Small intestine (tissue), 7 donors: Measurements from ENCODE around the gene GALNT7. TPM values are rescaled to one million over a fixed set of nuclear protein-coding genes. Genes with fewer than 3 reads are reported as not detected.

Source experiments
- DNase-seq, 2 donors: peaks; one replicate each; pipeline versions ENCODE4 v3.0.0 to v3.0.0-alpha.2; 2013
- FAIRE-seq: peaks from 2 replicates; lab custom pipeline; 2012; peaks lifted over from hg19 to GRCh38; lab: Jason Lieb, UNC
- H3K27ac ChIP-seq, 3 donors: one replicate each; pipeline ENCODE4 v1.5.1; 2013; ENCODE audit warnings: low read length in 2 of 3, mild to moderate bottlenecking in 2 of 3, control low read depth in 1 of 3, inconsistent platforms in 1 of 3, low read depth in 1 of 3, moderate library complexity in 1 of 3
- H3K27me3 ChIP-seq, 3 donors: one replicate each; pipeline ENCODE4 v1.6.1; 2013; ENCODE audit warnings: low read length in 3 of 3, inconsistent platforms in 1 of 3; ENCODE audit not compliant: control insufficient read depth in 3 of 3, insufficient read depth in 3 of 3
- H3K36me3 ChIP-seq, 3 donors: one replicate each; pipeline ENCODE4 v1.6.1; 2013; ENCODE audit warnings: low read length in 3 of 3, inconsistent platforms in 1 of 3, low read depth in 1 of 3, mild to moderate bottlenecking in 1 of 3, moderate library complexity in 1 of 3; ENCODE audit not compliant: control insufficient read depth in 3 of 3, insufficient read depth in 2 of 3
- H3K4me1 ChIP-seq, 3 donors: one replicate each; pipeline ENCODE4 v1.6.1; 2013; ENCODE audit warnings: low read length in 2 of 3, inconsistent platforms in 1 of 3, low read depth in 1 of 3, mild to moderate bottlenecking in 1 of 3, moderate library complexity in 1 of 3; ENCODE audit not compliant: control insufficient read depth in 3 of 3, insufficient read depth in 2 of 3
- H3K4me3 ChIP-seq, 3 donors: one replicate each; pipeline ENCODE4 v1.5.1; 2013; ENCODE audit warnings: low read length in 3 of 3, control low read depth in 1 of 3, inconsistent platforms in 1 of 3, low read depth in 1 of 3, mild to moderate bottlenecking in 1 of 3, moderate library complexity in 1 of 3
- H3K9me3 ChIP-seq, 2 donors: one replicate each; pipeline ENCODE4 v1.6.1; 2013; ENCODE audit warnings: low read depth in 1 of 2, low read length in 1 of 2; ENCODE audit not compliant: control insufficient read depth in 2 of 2, insufficient read depth in 1 of 2
- WGBS, 3 donors: extraction: QIAGEN DNeasy Blood & Tissue Kit; methylation state at CpG; one replicate each; pipeline ENCODE4 v1.1.7; 2013; 5-methylcytosine and 5-hydroxymethylcytosine counted together
- polyA plus RNA-seq, 4 donors: library from polyadenylated mRNA; stranded (reverse) in 3 of 4; unstranded in 1 of 4; fragments of 200-250 nt in 3 of 4; fragments of 120-200 nt in 1 of 4; gene quantifications; one replicate each; pipeline versions ENCODE4 v1.2.1 to v1.2.3, GENCODE V29; 2013
- donor health status: healthy with polysubstance abuse.
- donor health status: control.
- donor health status: control.
- donor health status: Bipolar disorder and iron deficiency.
- donor health status: healthy.

The GALNT7 gene
- polyA plus RNA-seq, 4 donors, result 10.0 to 58.4 (median 19.5) TPM

DNA sequence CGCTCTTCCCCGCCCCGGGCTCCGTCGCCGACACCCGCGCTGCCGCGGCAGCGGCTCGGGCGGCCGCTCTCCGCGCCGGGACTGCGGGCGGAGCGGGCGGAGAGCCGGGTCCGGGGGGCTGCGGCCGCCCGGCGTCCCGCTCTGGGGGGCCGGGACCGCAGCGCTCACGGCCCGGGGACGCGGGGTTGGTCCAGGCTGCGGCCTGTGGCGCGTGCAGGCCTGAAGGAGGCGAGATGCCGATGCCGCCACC lies 492 bp downstream of the GALNT7 start:
- no peaks in the 10 kb centered on the region for H3K9me3 ChIP-seq
- DNase-seq (no peak), FAIRE-seq (no peak)
- H3K36me3 ChIP-seq, result no peaks in the 10 kb centered on the region
- peaks cover 4 to 10% (median 5%) of the 10 kb centered on the region in 3 donors for H3K4me1 ChIP-seq
- 0 to 1% (median 1%) methylated on average over 23 to 41 of the region's 41 CpGs for WGBS, 3 donors
- peak overlapping the region; percentile 67 to 98 (median 91) for H3K4me3 ChIP-seq
- H3K27me3 ChIP-seq, result no peaks in the 10 kb centered on the region
- peak overlapping the region; percentile 83 to 93 (median 89) for H3K27ac ChIP-seq

DNA sequence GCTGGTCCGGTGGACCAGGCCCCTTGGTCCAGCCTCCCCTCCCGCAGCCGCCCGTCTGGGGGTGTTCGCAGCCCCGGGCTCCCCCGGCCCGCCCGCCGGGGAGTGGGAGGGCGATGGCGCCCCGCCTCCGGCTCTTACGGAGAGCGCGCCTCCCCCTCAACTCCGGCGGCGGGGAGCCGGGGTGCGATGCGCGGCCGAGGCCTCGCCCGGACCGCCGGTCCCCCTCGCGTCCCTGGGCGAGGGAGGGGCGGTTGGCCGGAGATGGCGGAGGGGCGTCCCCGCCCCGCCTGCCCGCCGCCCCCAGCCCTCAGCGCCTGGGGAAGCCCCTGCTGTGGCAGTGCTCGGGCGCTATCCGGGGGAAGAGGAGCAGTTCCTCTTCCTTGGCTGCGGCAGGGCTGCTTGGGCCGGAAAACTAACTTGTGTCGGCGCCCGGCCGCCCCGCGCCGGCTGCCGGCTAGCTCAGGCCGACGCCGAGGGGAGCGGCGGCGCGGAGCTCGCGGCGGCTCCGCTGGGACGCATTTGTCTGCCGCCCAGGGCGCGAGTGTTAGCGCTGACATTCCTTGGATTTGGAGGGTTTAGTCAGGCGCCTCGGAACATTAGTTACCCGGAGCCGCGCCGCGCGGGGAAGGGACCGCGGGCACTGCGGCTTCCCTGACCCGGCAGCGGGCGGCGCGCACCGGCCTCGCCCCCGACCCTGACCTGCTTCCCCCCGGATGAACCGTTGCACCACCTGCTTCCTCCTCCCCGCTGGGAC lies 994 bp downstream of the GALNT7 start:
- no peaks in the 10 kb centered on the region for H3K27me3 ChIP-seq
- WGBS, 3 donors, result 0 to 1% (median 1%) methylated on average over 69 to 92 of the region's 92 CpGs
- H3K9me3 ChIP-seq, result no peaks in the 10 kb centered on the region
- H3K27ac ChIP-seq, result peak overlapping the region; percentile 83 to 93 (median 89)
- FAIRE-seq (no peak), DNase-seq (peak; percentile 50 to 86)
- peaks cover 7 to 13% (median 8%) of the 10 kb centered on the region in 3 donors for H3K4me1 ChIP-seq
- H3K4me3 ChIP-seq, result peak overlapping the region; percentile 67 to 98 (median 91)
- no peaks in the 10 kb centered on the region for H3K36me3 ChIP-seq

DNA sequence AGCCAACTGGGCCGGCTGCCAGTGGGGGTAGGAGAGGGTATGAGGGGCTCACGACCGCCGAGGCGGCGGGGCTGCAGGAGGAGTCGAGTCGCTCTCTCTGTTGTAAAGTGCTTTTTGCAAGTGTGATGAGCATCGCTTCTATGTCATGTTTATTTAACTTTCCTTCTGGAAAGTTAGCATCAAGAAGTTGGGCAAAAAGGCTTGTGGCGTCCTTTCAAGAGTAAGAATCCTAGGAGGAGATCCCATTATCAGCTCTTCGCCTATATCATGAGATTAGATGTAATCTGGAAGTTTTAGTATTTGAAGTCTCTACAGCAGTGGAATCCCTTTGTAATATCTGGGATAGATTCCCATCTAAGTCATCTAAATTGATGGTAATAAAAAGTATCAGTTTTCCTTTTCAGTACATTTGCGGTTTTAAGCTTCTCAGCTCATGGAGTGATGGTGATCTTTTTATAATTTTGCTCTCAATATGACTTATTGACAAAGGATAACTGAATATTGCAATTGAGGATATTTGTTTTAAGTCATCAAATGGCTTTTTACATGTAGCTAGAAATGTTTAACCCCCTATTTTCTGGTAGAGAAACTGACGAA lies 1.7 kb downstream of the GALNT7 start:
- DNase-seq (no peak), FAIRE-seq (no peak)
- Histone ChIP-seq H3K36me3 (no peaks in the 10 kb centered on the region), H3K9me3 (no peaks in the 10 kb centered on the region), H3K27me3 (no peaks in the 10 kb centered on the region), H3K4me1 (peaks cover 8 to 14% (median 10%) of the 10 kb centered on the region in 3 donors), H3K4me3 (peak overlapping the region; percentile 67 to 98 (median 91)), H3K27ac (peak overlapping the region; percentile 83 to 93 (median 89))
- WGBS, 3 donors, result 2 to 7% (median 4%) methylated on average over 13 of the region's 13 CpGs

DNA sequence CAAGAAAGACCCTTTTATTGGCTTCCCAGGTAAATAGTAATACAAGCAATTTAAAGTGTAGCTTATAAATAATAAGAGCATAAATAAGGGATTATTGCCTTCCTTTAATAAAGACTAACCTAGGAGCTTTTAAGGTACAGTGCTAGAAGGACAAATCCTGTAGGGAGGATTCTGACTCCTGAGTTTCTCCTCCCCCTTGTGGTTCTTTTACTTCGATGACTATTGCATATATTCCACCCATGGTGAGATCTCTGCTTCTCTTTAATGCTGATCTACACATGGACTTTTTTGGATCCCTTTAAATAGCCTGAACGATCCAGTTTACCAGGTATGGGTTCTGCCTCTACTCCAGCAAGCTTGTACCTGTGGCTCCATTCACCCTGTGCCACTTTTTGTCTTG lies 2.5 kb downstream of the GALNT7 start:
- FAIRE-seq, result no peak
- Histone ChIP-seq H3K36me3 (no peaks in the 10 kb centered on the region), H3K4me3 (no peak overlapping the region), H3K9me3 (no peaks in the 10 kb centered on the region), H3K27ac (no peak overlapping the region), H3K4me1 (peaks cover 8 to 14% (median 10%) of the 10 kb centered on the region in 3 donors), H3K27me3 (no peaks in the 10 kb centered on the region)
- 18 to 29% (median 18%) methylated on average over 2 of the region's 2 CpGs for WGBS, 3 donors
- DNase-seq, result peak in 1 of 2 donors; percentile 42

DNA sequence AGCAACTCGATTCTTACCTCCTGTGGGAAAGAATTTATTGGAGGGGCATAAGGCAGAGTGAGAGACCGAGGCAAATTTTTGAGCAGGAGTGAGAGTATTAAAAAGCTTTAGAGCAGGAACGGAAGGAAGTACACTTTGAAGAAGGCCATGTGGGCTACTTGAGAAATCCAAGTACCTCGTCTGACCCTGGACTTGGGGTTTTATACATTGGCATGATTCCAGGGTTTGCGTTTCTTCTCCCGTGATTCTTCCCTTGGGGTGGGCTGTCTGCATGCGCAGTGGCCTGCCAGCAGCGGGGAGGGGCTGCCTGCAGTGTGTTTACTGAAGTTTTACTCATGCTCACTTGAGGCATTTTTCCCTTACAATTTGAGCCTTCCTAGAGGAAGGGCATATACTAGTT lies 3.4 kb downstream of the GALNT7 start:
- Histone ChIP-seq H3K27ac (no peak overlapping the region), H3K4me3 (no peak overlapping the region), H3K4me1 (peaks cover 8 to 14% (median 10%) of the 10 kb centered on the region in 3 donors), H3K36me3 (no peaks in the 10 kb centered on the region), H3K27me3 (no peaks in the 10 kb centered on the region), H3K9me3 (no peaks in the 10 kb centered on the region)
- WGBS, 3 donors, result 67 to 83% (median 67%) methylated on average over 8 of the region's 8 CpGs
- no peak for FAIRE-seq
- DNase-seq, result no peak

DNA sequence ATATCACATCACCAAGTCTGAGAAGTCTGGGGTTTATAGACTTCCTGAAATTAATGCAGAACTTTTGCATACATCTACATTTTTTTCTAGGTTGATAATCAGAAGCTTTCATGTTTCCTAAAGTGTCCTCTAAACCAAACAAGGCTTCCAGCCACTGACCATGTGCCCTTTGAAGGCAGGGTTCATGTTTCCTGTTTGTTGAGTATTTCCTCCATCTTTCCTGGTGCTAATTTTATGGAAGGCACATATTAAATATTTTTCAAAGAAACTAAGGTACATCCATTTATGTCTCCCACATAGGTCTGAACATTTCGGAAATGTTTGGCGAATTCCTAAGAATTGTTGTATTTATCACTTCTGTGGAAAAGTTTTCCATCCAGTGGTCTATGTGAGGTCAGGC lies 5.6 kb downstream of the GALNT7 start:
- WGBS, 3 donors, result 93 to 98% (median 94%) methylated on average over 2 of the region's 2 CpGs
- no peak overlapping the region for H3K4me3 ChIP-seq
- FAIRE-seq, result no peak
- no peak overlapping the region for H3K27ac ChIP-seq
- peaks cover 8 to 14% (median 10%) of the 10 kb centered on the region in 3 donors for H3K4me1 ChIP-seq
- H3K9me3 ChIP-seq, result no peaks in the 10 kb centered on the region
- no peak for DNase-seq
- H3K36me3 ChIP-seq, result no peaks in the 10 kb centered on the region
- no peaks in the 10 kb centered on the region for H3K27me3 ChIP-seq

DNA sequence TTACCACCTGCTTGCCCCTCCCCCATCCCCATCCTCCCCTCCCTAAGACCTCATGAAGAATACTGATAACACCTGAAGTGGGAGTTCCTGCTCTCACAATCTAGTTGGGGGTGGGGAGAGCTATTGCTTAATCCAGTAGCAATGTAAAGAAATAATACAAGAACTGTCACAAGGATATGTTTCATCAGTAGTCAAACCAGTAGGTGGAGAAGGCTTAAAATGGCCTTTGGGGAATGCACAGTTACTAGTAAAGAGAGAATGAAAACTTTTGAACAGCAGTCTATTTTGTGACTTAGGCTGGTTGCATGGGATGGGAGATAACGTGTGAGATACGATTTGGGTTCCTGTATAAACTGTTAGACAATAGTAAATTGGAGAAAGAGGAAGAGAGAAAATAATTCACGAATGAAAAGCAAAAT lies 6.0 kb downstream of the GALNT7 start:
- DNase-seq (peak in 1 of 2 donors; percentile 64), FAIRE-seq (no peak)
- Histone ChIP-seq H3K9me3 (no peaks in the 10 kb centered on the region), H3K4me3 (no peak overlapping the region), H3K27me3 (no peaks in the 10 kb centered on the region), H3K36me3 (no peaks in the 10 kb centered on the region), H3K27ac (no peak overlapping the region), H3K4me1 (peaks cover 8 to 16% (median 10%) of the 10 kb centered on the region in 3 donors)
- WGBS, 3 donors, result 71 to 78% (median 76%) methylated on average over 3 of the region's 3 CpGs

DNA sequence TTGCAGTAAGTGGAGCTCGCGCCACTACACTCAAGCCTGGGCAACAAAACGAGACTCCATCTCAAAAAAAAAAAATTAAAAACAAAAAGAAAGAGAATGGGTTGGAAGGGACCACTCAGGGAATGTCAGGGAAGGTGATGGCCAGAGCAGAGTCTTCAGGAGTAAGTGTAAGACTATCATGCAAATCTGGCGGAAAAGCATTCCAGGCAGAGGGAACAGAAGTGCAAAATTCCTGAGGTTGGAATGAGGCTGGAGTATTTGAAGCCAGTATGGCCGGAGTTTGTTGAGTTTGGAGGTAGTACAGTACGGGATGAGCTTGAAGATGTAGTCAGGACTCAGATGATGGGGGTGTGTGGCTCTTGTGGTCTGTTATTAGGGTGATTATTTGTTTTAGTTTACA lies 7.4 kb downstream of the GALNT7 start:
- no peaks in the 10 kb centered on the region for H3K27me3 ChIP-seq
- DNase-seq (no peak), FAIRE-seq (no peak)

More for the DNA sequence above, 7.4 kb downstream of the GALNT7 start:
- Histone ChIP-seq H3K9me3 (no peaks in the 10 kb centered on the region), H3K27ac (no peak overlapping the region), H3K4me1 (peaks cover 5 to 16% (median 10%) of the 10 kb centered on the region in 3 donors), H3K36me3 (no peaks in the 10 kb centered on the region), H3K4me3 (no peak overlapping the region)
- WGBS, 3 donors, result 95 to 98% (median 96%) methylated on average over 6 of the region's 6 CpGs
